ENCODE results near the gene RUNDC1. TPM values are rescaled to one million over a fixed set of nuclear protein-coding genes. Genes with fewer than 3 reads are reported as not detected.
"Not testable (repeated sequence)": the region's sequence is repeated elsewhere in the genome, so short reads cannot be mapped to it uniquely, and the experiment has no call there.

RUNDC1 gene
- total RNA-seq, 1 donor from 2014 or later, result 5.3 TPM

- ATAC-seq, result no peak
- DNase-seq (ENCODE audit: low spot score), result no peak
Measured at GRCh38 chr17:42989726-42990652, 9.6 kb downstream of the RUNDC1 start.

- ATAC-seq, result no peak
- DNase-seq (ENCODE audit: low spot score), result no peak
Measured at GRCh38 chr17:42991471-42991870, 11.1 kb downstream of the RUNDC1 start.

GRCh38 chr17:42992872-42993271, 12.5 kb downstream of the RUNDC1 start:
- no peak for DNase-seq (ENCODE audit: low spot score)
- no peak for ATAC-seq

- not testable (repeated sequence) for DNase-seq (ENCODE audit: low spot score); ATAC-seq
Measured at GRCh38 chr17:42993913-42994312, 13.5 kb downstream of the RUNDC1 start.

GRCh38 chr17:42997390-42997983, 17.1 kb downstream of the RUNDC1 start:
- DNase-seq (ENCODE audit: low spot score), result no peak
- ATAC-seq, result peak; percentile 3

- DNase-seq (ENCODE audit: low spot score), result peak; percentile 99
- peak; percentile 93 for ATAC-seq
Measured at GRCh38 chr17:42997984-42998938, 17.9 kb downstream of the RUNDC1 start, which contains the start of gene RPL27. TSS of gene RPL27 (plus strand) at chr17:42998419. CDS start at chr17:42998751, 332 bp downstream.

- ATAC-seq, result no peak
- no peak for DNase-seq (ENCODE audit: low spot score)
Measured at GRCh38 chr17:42999003-42999525, 18.7 kb downstream of the RUNDC1 start.

GRCh38 chr17:43000894-43001293, 20.5 kb downstream of the RUNDC1 start:
- not testable (repeated sequence) for DNase-seq (ENCODE audit: low spot score); ATAC-seq

- DNase-seq (ENCODE audit: low spot score) (no peak), ATAC-seq (peak; percentile 44)
Measured at GRCh38 chr17:43003542-43004172, 23.3 kb downstream of the RUNDC1 start.

GRCh38 chr17:43006639-43007551, 26.5 kb downstream of the RUNDC1 start, which contains the start of gene IFI35:
TSS of gene IFI35 (plus strand) at chr17:43006784. CDS start at chr17:43006948, 164 bp downstream.
- DNase-seq (ENCODE audit: low spot score), result peak; percentile 83
- ATAC-seq, result peak; percentile 94

GRCh38 chr17:43010667-43011308, 30.4 kb downstream of the RUNDC1 start:
- ATAC-seq, result peak; percentile 32
- no peak for DNase-seq (ENCODE audit: low spot score)

GRCh38 chr17:43011728-43012472, 31.5 kb downstream of the RUNDC1 start:
- no peak for DNase-seq (ENCODE audit: low spot score)

GRCh38 chr17:43013296-43013695, 32.9 kb downstream of the RUNDC1 start:
- DNase-seq (ENCODE audit: low spot score) (no peak), ATAC-seq (no peak)

More at GRCh38 chr17:43011728-43012472, 31.5 kb downstream of the RUNDC1 start:
- ATAC-seq, result no peak

- DNase-seq (ENCODE audit: low spot score) (no peak), ATAC-seq (no peak)
Measured at GRCh38 chr17:43014020-43014648, 33.8 kb downstream of the RUNDC1 start.

GRCh38 chr17:43014649-43015542, 34.5 kb downstream of the RUNDC1 start:
- ATAC-seq, result no peak
- no peak for DNase-seq (ENCODE audit: low spot score)

- ATAC-seq (peak; percentile 54), DNase-seq (ENCODE audit: low spot score) (no peak)
Measured at GRCh38 chr17:43015579-43015978, 35.2 kb downstream of the RUNDC1 start.
